ENCODE data around the gene RPS28. TPM values are rescaled to one million over a fixed set of nuclear protein-coding genes. Genes with fewer than 3 reads are reported as not detected.
A peak's percentile ranks its signal among the peaks of the same experiment; 100 is the strongest.

Gene RPS28
- total RNA-seq, 4 donors from 2014 or later: 267 to 710 (median 400) TPM

DNA sequence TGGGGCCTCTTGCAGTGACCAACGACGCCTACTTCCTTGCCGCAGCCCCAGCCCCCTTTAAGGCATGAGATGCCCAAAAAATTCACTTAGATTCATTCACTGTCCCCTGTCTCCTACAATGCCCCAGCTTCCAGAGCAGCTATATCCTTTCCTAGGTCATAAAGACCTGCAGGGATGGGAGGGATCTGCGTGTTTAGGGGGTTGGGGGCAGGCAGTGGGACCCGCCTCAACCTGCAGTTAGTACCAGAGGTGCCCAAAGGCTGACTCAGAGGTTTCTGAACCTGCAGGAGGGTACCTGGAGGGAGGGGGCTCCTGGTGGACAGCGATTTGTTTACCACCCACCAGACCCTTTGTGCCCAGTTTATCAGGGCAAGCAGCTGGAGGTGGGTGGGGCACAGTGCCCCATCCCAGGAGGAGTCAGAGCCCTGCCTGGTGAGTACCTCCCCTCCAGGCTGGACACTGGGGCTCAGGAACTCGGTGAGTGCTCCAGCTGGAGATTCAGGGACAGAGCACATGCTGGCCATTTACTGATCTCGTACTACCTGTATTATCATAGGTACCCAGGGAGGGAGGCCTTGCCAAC is 10.1 kb downstream of the RPS28 start:
- 72 to 78% methylated on average over 3 to 5 of the region's 8 CpGs for WGBS, 2 donors
- no peaks in the 10 kb centered on the region for H3K36me3 ChIP-seq
- peaks cover 13 to 34% (median 25%) of the 10 kb centered on the region in 3 donors for H3K4me1 ChIP-seq
- peaks cover 0 to 44% (median 5%) of the 10 kb centered on the region in 4 donors for H3K27me3 ChIP-seq
- H3K27ac ChIP-seq: no peak overlapping the region
- no peak for DNase-seq
- intact Hi-C loops (cut with DNase I): no loop called here
- no peaks in the 10 kb centered on the region for H3K9me3 ChIP-seq
- TF ChIP-seq, protein P1, sequence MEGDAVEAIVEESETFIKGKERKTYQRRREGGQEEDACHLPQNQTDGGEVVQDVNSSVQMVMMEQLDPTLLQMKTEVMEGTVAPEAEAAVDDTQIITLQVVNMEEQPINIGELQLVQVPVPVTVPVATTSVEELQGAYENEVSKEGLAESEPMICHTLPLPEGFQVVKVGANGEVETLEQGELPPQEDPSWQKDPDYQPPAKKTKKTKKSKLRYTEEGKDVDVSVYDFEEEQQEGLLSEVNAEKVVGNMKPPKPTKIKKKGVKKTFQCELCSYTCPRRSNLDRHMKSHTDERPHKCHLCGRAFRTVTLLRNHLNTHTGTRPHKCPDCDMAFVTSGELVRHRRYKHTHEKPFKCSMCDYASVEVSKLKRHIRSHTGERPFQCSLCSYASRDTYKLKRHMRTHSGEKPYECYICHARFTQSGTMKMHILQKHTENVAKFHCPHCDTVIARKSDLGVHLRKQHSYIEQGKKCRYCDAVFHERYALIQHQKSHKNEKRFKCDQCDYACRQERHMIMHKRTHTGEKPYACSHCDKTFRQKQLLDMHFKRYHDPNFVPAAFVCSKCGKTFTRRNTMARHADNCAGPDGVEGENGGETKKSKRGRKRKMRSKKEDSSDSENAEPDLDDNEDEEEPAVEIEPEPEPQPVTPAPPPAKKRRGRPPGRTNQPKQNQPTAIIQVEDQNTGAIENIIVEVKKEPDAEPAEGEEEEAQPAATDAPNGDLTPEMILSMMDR (IDR thresholded peaks at IDR 0.05): no peak
- TF ChIP-seq POLR2A (IDR thresholded peaks at IDR 0.05): no peak
- no peak overlapping the region for H3K4me3 ChIP-seq

DNA sequence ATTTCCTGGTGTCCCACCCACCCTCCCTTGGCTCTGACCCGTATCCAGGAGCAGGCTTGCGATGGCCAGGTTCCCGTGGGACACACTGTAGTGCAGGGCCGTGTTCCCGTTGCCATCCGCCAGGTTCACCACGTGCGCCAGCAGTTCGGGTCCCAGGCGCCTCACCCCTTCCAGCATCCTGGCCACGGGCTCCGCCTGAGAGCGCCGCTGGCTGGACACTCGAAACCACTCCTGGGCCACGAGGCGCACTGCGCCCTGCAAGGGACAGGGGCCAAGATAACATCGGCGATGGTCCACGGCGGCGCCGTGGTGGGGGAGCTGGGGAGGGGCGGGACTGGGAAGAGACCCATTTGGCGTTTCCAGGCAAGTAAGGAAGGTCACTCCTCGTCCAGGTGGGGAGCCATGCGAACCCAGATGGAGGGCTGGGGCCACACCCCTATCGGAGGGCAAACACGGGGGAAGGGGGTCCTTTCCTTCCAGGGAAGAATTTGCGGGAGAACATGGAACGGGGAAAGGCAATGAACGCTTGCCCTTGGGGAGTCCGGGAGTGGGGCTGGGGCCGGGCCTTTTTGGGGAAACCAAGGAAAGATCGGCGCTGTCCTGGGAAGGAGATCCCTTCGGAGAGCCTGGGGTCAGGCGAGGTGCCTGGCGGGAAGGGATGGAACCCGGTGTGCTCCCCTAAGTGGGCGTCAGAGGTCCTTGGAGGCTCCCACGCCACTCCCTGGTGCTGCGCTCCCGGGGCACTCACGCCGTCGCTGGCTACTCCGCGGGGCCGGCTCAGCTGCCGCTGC is 11.9 kb downstream of the RPS28 start:
- Histone ChIP-seq H3K36me3 (no peaks in the 10 kb centered on the region), H3K27me3 (peaks cover 0 to 59% (median 5%) of the 10 kb centered on the region in 4 donors), H3K27ac (no peak overlapping the region), H3K4me3 (peak overlapping the region in 2 of 4 donors; percentile 52 to 68), H3K9me3 (no peaks in the 10 kb centered on the region), H3K4me1 (peaks cover 13 to 45% (median 29%) of the 10 kb centered on the region in 3 donors)
- 27 to 33% methylated on average over 12 to 22 of the region's 52 CpGs for WGBS, 2 donors
- intact Hi-C loops (cut with DNase I): no loop called here
- TF ChIP-seq POLR2A (IDR thresholded peaks at IDR 0.05): no peak
- TF ChIP-seq, protein P1 (IDR thresholded peaks at IDR 0.05): no peak
- no peak for DNase-seq

DNA sequence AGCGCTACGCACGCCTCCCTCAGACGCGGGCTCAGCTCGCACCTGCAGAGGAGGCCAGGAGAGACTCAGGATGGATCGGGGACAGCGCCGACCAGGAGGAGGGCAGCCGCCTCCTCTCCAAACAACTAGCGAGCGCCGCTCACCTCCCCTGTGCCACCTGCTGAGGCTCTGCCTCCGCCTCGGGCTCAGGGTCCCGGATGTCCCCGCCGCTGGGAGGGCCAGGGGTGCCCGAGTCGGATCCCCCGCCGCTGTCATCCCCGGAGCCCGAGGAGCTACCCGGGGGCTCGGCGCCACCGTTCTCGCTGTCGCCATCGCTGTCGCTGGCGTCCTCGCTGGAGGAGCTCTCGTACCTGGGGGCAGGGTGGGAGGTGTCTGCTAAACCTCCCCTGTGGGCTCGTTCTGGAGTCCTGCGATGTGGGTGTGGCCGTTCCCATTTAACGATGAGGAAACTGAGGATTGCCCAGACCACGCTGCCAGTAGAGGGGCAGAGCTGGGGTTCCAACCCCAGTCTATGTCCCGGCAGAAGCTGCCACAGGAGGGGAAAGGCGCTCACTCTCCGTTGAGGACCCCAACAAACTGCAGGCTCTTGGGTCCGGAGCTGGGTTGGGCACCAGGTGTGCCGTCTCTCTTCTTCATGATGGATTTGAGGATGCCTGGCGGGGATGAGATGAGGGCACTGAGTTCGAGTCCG is 12.6 kb downstream of the RPS28 start:
- Histone ChIP-seq H3K9me3 (no peaks in the 10 kb centered on the region), H3K27ac (no peak overlapping the region), H3K4me1 (peaks cover 13 to 45% (median 29%) of the 10 kb centered on the region in 3 donors), H3K36me3 (no peaks in the 10 kb centered on the region), H3K4me3 (peak overlapping the region in 3 of 4 donors; percentile 31 to 68 (median 52)), H3K27me3 (peaks cover 0 to 59% (median 5%) of the 10 kb centered on the region in 4 donors)
- WGBS, 2 donors: 20 to 43% methylated on average over 1 to 2 of the region's 48 CpGs
- no peak for DNase-seq
- TF ChIP-seq POLR2A (IDR thresholded peaks at IDR 0.05): no peak
- TF ChIP-seq, protein P1 (IDR thresholded peaks at IDR 0.05): no peak
- intact Hi-C loops (cut with DNase I): no loop called here

DNA sequence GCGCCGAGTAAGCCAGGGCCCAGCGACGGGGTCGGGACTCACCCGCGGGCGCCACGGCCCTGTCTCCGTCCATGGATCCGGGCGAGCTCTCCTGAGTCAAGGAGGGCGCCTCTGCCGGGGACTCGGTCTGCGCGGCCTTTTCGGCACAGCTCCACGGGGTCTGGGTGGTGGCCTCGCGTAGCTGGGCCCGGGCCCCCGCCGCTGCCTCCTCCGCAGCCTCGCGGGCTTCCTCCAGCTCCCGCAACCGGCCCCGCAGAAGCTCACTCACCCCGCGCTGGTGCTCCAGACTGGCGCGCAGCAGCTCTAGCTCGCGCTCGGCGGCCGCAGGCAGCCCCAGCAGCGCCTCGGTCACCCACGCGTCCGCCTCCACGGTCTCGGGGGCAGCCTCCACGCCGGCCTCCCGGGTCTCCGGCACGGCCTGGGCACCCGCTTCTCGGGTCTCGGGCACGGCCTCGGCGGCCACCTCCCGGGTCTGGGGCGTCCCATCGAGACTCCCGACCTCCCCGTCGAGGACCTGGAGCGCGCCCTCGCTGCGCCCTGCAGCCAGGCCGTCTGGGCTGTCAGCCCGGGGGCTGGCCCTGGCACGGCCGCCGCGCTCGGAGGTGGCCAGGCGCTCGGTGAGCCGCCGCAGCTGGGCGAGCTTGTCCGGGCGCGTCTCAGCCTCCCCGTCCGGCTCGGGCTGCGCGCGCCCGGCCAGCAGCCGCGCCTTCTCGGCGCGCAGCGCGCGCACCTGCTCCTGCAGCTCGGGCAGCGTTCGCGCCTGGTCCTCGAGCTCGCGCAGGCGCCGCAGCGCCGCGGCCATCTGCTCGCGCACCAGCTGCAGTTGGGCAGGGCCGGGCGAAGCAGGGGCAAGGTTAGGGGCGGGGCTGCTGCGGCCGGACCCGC is 13.4 kb downstream of the RPS28 start:
- peak overlapping the region; percentile 31 to 68 (median 44) for H3K4me3 ChIP-seq
- H3K9me3 ChIP-seq: no peaks in the 10 kb centered on the region
- peak overlapping the region in 1 of 4 donors; percentile 10 for H3K27ac ChIP-seq
- no peak for DNase-seq
- peaks cover 13 to 45% (median 29%) of the 10 kb centered on the region in 3 donors for H3K4me1 ChIP-seq
- intact Hi-C loops (cut with DNase I): no loop called here
- TF ChIP-seq POLR2A (IDR thresholded peaks at IDR 0.05): no peak
- TF ChIP-seq, protein P1 (IDR thresholded peaks at IDR 0.05): no peak
- 31% methylated on average over 7 of the region's 117 CpGs; no CpG with 5 or more reads in 1 of the 2 donors for WGBS, 2 donors
- no peaks in the 10 kb centered on the region for H3K36me3 ChIP-seq
- H3K27me3 ChIP-seq: peaks cover 0 to 62% (median 5%) of the 10 kb centered on the region in 4 donors
